Right ventricle myocardium inferior (tissue), 1 donor: ENCODE results near the gene ZNF581. TPM values are rescaled to one million over a fixed set of nuclear protein-coding genes. Genes with fewer than 3 reads are reported as not detected.

Experiments used
- ATAC-seq: fragments of 200-7000 bp; cut with Tn5 transposase; one replicate; pipeline ENCODE4 v1.9.1; 2020; ENCODE audit warnings: mild to moderate bottlenecking, moderate library complexity
- DNase-seq: peaks from one replicate; pipeline ENCODE4 v3.0.0; 2021; ENCODE audit errors: missing footprints
- intact Hi-C: fragments of 100-400 bp; cut with DNase I; formaldehyde crosslinking; loops from one replicate; pipeline ENCODE4 v1.11.0; 2022
- total RNA-seq: library from RNA; stranded (reverse); fragmentation: NEBNext Ultra II Directional; extraction: Animal tissue kit (Norgen Biotek cat#: 25700); gene quantifications from one replicate; pipeline ENCODE4 v1.2.1, GENCODE V29; 2021
- donor health status: DM: no; HTN: yes; CAD: no; lungs with severe emphysema.

ZNF581 gene
- total RNA-seq, 1 donor from 2014 or later, result 7.4 TPM

DNA sequence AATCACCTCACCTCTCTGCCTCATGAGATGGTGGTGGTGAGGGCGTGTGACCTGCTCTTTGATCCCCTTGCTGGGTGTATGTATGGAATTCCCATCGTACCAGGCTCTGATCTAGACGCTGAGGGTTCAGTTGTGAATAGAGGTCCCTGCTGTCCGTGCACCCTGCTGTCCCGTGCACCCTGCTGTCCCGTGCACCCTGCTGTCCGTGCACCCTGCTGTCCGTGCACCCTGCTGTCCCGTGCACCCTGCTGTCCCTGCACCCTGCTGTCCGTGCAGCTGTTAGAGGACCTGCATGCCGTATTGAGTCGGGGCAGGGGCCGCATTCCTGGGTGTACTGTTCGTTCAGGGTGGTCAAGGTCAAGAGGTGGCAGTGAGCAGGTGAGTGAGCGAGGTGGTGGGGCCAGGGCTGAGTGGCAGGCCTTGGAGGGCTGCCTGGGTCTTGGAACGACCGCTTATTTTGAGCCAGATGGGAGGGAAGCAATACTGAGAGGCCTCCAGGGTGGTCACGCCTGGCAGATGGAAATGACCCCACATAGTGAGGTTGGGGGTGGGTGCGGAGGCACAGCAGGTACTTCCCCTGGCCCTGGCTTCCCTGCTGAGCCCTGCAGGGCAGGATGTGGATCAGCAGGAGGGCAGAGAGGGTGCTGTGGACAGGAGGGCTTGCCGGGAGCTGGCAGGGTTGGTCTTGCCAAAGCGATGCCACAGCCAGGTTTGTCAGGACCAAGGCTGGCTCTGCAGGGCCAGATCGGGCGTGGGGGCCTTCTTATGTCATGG, 27.0 kb downstream of the ZNF581 start:
- intact Hi-C loops, result no loop called here
- DNase-seq (no peak), ATAC-seq (no peak)

GRCh38 chr19:55671054-55671378, 27.6 kb downstream of the ZNF581 start:
- ATAC-seq (no peak), DNase-seq (no peak)
- intact Hi-C loops, result no loop called here

DNA sequence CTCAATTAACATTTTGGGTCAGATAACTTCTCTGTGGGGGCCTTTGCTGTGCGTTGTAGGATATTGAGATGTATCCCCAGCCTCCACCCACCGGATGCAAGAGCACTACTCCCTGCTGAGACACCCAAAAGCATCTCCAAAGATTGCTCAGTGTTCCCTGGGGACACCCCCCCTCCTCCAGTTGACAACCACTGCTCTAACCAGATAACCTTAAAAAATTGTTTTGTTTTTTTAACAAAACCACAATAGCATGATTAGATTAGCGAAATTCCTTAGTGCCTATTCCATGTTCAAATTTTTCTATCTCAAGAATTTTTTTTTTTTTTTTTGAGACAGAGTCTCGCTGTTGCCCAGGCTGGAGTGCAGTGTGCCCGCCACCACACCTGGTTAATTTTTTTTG, 29.0 kb downstream of the ZNF581 start:
- DNase-seq (no peak), ATAC-seq (no peak)
- intact Hi-C loops, result no loop called here

GRCh38 chr19:55673465-55673864, 30.0 kb downstream of the ZNF581 start:
- no peak for ATAC-seq
- no peak for DNase-seq
- intact Hi-C loops, result no loop called here

DNA sequence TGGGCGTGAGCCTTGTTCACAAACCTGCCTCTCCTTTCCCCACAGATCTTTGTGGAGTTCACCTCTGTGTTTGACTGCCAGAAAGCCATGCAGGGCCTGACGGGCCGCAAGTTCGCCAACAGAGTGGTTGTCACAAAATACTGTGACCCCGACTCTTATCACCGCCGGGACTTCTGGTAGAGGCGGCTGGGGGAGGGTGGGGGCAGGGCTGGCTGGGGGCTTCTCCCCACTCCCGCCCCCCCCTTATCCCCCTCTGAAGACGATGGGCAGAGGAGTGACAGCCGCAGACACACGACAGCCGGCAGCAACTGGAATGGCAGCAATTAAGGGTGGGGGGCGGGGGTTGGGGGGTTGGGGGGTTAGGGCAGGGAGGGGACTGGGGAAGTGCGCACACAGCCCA, 30.4 kb downstream of the ZNF581 start:
- intact Hi-C loops, result no loop called here
- DNase-seq, result no peak
- no peak for ATAC-seq

GRCh38 chr19:55674459-55674840, 31.0 kb downstream of the ZNF581 start:
- ATAC-seq, result no peak
- DNase-seq, result no peak
- intact Hi-C loops, result no loop called here

DNA sequence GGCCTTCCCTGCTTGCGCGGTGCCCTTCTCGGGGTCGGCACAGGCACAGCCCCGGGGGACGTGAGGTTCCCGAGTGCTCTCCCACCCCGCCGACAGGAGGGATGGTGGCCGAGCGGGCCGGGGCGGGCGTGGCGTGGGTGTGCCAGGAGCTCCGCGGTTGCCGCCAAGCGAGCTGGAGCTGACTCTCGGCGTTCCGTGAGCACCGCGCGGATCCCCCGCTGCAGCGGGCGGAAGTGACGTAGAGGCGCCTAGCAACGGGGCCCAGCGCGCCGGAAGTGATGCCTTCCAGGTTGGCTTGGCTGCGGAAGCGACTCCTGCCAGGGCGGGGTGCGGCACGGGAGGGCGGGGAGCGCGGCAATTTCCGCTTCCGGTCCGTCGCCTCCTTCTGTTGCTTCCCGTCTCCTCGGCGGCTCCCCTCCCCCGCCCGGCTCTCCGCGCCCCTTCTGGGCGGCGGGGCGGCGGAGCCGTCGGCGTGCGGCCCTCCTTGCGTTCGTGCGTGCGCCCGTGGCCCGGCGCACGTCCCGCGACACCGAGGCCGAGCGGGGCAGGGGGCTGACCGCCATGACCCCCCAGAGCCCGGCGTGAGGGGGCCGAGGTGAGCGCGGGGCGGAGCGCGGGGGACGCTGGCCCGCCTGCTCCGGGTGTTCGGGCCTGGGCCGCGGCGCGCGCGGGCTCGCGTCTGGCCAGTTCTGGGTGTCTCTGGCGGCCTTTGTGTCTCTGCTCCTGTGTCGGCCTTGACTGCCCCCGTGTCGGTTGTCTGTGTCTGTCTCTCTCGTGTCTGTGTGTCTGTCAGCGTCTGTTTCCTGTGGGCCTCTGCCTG, 31.6 kb downstream of the ZNF581 start, which contains the start of gene EPN1:
TSS of gene EPN1 (plus strand) at position 386 of the 820 bp plus-strand sequence. CDS start 3,402 bp downstream, outside the sequence.
- peak; percentile 91 for ATAC-seq
- intact Hi-C loops, result loop anchor here (1.0 kb wide), 1 partner anchor 21 kb away; no protein-coding TSS in a partner anchor
- DNase-seq, result peak; percentile 97

DNA sequence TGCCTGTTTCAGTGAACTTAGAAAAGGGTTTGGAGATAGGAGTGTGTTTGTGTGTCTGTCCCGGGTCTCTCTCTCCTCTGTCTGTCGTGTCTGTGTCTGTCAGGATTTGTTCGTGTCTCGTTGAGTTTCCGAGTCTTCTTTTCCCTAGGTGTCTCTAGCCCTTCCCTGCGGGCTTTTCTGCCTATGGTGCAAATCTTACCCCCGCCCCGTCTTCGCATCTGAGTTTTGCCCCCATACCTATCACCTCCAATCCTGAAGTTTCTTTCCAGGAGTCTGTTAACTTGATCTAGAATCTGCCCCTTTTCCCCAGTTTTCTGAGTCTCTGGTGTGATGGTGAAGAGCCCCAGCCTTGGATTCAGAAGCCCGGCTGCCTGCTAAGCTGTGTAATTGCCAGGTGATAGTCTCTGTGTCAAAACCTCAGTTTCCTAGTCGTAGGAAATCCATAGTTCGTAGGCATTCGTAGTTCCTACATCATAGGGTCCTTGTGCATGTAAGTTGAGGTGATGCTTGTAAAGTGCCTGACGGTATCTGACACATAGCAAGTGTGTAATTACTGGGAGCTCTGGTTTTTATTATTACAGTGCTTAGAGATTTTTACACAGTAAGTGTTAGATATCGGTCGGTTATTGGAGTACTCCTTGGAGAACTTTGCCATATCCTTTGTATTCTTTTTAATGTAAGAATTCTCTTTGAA, 32.4 kb downstream of the ZNF581 start:
- ATAC-seq (no peak), DNase-seq (no peak)
- intact Hi-C loops, result loop anchor here (1.0 kb wide), 1 partner anchor 22 kb away; no protein-coding TSS in a partner anchor

DNA sequence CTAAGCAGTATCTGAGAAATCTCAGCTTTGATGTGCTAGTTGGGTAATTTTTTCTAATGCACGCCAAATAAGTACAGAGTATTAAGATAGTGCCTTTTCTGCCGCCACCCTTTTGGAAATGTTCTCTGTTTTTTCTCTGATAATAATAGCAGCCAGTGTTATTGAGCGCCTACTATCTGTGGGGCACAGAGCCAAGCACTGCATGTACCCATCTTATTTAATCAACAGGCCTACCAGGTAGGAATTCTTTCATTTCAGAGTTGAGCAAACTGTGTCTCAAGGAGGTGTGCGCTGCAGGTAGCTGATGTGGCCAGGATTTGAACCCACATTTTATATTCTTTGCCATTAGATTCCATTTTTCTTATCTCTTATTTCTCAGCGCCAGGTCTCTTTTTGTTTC, 32.9 kb downstream of the ZNF581 start:
- DNase-seq, result no peak
- ATAC-seq, result peak; percentile 8
- intact Hi-C loops, result no loop called here

- DNase-seq, result no peak
- ATAC-seq, result no peak
- intact Hi-C loops, result no loop called here
Measured at GRCh38 chr19:55676889-55677505, 33.5 kb downstream of the ZNF581 start.

DNA sequence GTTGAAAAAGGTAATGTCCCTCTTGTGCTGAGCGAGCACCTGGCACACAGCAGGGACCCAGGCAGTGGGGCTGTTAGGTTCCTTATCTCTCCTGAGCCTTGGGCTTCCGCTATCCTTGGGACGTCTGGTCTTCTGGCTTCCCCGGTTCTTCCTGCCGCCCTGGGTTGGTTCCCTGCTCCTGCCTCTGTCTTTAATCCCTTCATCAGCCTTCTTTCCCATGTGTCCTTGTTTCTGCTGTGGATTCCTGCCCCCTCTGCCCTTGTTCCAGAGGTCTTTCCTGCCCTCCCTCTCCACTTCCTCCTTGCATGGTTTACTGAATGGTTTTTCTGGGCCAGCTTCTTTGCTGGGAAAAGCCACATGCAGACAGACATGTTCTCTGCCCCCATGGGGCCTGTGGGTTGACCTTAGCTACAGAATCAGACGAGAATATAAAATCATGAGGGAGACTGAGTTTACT, 34.2 kb downstream of the ZNF581 start:
- intact Hi-C loops, result no loop called here
- no peak for ATAC-seq
- DNase-seq, result no peak

- intact Hi-C loops, result no loop called here
- ATAC-seq (peak; percentile 12), DNase-seq (no peak)
Measured at GRCh38 chr19:55678121-55678671, 34.7 kb downstream of the ZNF581 start.

DNA sequence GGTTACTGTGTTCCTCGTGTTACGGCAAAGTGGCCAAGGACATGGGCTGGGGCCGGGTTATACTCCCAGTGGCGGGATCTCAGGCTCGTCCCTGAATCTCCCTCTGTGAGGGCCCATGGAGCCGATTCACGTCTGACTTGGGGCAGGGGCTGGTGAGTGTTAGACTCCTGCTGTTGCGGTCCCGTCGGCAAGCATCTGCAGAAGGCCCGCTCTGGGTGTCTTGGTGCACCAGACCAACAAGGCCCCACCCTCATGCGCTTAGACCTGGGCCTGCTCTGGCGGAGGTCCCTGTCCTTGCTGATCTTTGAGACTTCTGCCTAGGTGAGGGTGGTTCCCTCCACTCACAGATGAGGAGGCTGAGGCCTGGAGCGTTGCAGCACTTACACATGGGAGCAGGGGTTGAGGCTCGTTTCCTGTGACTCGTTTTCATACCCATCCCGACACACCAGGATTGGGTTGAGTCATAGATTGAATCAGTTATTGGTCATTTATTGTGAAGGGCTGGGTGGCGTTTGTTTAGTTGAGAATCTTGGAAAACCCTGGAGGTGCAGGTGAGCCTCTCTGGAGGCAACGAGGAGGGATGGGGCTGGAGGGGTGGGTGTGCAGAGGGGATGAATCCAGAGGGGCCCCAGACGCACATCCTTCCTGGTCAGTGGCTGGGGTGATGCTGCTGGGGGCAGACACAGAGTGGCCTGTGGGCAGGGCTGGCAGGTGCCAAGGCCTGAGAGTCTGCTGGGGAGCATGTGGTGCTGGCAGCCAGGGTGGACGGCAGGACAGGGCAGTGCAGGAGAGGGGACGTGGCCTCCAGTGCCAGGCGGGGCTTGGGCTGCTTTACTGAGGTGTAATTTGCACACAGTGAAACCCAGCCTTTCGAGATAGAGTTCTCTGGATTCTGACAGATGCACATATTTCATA, 36.2 kb downstream of the ZNF581 start:
- intact Hi-C loops, result no loop called here
- no peak for ATAC-seq
- no peak for DNase-seq

DNA sequence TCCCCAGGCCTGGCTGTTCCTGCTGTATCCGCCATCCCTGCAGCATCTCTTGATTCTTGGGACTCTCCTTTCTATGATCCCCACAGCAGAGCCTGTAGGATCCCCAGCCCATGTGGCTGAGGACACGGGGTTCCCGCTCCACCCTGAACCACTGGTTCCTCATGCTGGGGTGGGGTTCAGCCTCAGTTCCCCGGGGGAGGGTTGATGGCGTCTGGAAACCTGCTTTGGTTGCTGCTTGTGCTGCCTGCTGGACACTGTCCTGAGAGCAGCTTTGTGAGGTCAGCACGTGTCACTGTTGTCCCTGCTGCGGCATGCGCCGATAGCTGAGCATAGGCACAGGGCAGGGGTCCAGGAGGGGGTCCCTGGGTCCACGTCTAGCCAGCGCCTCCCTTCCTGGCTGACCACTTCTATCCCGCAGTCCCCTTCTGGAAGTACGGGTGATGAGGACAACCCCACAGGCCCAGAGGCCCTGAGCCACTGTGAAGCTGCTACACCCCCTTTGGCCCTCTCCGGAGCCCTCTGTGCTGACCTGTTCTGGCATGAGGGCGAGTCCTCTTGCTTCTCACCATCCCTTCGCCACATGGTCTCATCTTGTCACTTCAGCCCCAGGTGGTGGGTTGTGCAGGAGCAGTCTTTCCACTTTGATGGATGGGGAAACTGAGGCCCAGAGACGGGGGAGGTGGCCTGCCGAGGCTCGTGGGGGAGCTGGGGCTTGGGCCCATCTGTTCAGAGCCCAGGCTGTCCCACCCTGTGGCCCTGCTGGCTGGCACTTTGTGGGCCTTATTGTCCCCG, 37.1 kb downstream of the ZNF581 start:
- intact Hi-C loops, result no loop called here
- DNase-seq (no peak), ATAC-seq (no peak)

DNA sequence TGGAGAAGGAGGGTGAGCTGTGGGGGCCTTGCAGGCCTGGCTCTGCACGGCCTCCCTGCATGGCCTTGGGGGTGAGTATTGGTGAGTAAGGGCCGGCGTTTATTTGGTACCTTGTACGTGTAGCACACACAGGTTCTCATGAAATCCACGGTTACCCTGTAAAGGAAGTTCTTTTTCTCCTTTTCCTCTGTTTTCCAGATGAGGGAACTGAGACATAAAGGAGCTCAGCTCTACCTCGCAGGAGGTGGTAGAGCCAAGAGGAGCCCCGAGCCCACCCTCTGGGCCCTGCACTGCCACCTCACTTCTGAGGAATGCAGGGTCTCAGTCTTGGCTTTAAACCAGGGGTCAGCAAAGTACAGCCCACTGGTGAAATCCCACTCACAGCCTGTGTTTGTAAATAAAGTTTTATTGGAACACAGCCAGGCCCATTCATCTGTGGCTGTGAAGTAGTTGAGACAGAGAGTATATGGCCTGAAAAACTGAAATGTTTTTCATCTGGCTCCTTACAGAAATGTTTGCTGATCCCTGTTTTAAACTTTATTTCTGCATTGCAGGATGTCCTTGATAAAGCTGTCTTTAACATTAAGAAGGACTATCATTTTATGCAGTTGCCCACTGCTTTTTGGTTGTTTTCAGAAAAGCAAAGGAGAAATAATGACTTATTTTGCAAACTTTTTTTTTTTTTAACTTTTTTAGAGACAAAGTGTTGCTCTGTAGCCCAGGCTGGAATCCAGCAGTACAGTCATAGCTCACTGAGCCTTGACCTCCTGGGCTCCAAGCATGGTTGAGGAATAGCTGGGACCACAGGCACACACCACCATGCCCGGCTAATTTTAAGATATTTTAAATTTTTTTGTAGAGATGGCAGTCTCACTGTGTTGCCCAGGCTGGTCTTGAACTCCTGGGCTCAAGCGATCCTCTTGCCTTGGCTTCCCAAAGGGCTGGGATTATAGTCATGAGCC, 38.0 kb downstream of the ZNF581 start:
- ATAC-seq, result no peak

More for the DNA sequence above, 38.0 kb downstream of the ZNF581 start:
- no peak for DNase-seq
- intact Hi-C loops, result no loop called here
